ENCODE results near the gene ADGRG7.

ADGRG7 gene

GRCh38 chr3:100602506-100603444 lies 6.6 kb upstream of the ADGRG7 start:
- peak; percentile 24 for DNase-seq (ENCODE audit: low spot score)
- no peak for TF ChIP-seq CTCF (IDR thresholded peaks at IDR 0.05; ENCODE audit: extremely low read depth, missing control alignments)

GRCh38 chr3:100603469-100603868 lies 5.9 kb upstream of the ADGRG7 start:
- peak; percentile 14 for DNase-seq (ENCODE audit: low spot score)
- no peak for TF ChIP-seq CTCF (IDR thresholded peaks at IDR 0.05; ENCODE audit: extremely low read depth, missing control alignments)

- no peak for DNase-seq (ENCODE audit: low spot score)
- TF ChIP-seq CTCF (IDR thresholded peaks at IDR 0.05; ENCODE audit: extremely low read depth, missing control alignments) = no peak
Observed at GRCh38 chr3:100605358-100605757, 4.0 kb upstream of the ADGRG7 start.

GRCh38 chr3:100606894-100607512 lies 2.4 kb upstream of the ADGRG7 start:
- no peak for TF ChIP-seq CTCF (IDR thresholded peaks at IDR 0.05; ENCODE audit: extremely low read depth, missing control alignments)
- DNase-seq (ENCODE audit: low spot score) = no peak

- no peak for DNase-seq (ENCODE audit: low spot score)
- TF ChIP-seq CTCF (IDR thresholded peaks at IDR 0.05; ENCODE audit: extremely low read depth, missing control alignments) = no peak
Observed at GRCh38 chr3:100609963-100610362, 562 bp downstream of the ADGRG7 start.

GRCh38 chr3:100611221-100611620 lies 1.8 kb downstream of the ADGRG7 start:
- no peak for TF ChIP-seq CTCF (IDR thresholded peaks at IDR 0.05; ENCODE audit: extremely low read depth, missing control alignments)
- no peak for DNase-seq (ENCODE audit: low spot score)

- no peak for TF ChIP-seq CTCF (IDR thresholded peaks at IDR 0.05; ENCODE audit: extremely low read depth, missing control alignments)
- no peak for DNase-seq (ENCODE audit: low spot score)
Observed at GRCh38 chr3:100613721-100614390, 4.5 kb downstream of the ADGRG7 start.
